ENCODE data around the gene LIPC.

DNA sequence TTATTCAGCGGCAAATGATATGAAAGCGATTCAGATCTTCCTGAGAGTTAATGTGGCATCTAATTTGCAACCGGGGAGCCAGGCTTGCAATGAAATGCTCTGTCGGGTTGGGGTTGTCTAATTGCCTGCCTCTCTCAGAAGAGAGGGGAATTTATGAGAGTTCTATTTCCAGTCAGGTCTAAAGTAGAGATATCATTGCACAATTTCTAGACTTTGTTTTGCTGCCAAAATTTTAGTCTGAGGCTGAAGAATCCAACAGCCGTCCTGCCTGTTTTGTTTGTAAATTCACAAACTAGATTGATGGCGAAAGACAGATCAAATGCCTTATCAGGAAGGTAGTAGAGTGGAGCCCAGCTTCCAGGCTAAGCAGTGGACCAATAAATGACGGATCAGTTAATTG lies 610 bp downstream of the LIPC start:
- TF ChIP-seq, protein P1, sequence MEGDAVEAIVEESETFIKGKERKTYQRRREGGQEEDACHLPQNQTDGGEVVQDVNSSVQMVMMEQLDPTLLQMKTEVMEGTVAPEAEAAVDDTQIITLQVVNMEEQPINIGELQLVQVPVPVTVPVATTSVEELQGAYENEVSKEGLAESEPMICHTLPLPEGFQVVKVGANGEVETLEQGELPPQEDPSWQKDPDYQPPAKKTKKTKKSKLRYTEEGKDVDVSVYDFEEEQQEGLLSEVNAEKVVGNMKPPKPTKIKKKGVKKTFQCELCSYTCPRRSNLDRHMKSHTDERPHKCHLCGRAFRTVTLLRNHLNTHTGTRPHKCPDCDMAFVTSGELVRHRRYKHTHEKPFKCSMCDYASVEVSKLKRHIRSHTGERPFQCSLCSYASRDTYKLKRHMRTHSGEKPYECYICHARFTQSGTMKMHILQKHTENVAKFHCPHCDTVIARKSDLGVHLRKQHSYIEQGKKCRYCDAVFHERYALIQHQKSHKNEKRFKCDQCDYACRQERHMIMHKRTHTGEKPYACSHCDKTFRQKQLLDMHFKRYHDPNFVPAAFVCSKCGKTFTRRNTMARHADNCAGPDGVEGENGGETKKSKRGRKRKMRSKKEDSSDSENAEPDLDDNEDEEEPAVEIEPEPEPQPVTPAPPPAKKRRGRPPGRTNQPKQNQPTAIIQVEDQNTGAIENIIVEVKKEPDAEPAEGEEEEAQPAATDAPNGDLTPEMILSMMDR (IDR thresholded peaks at IDR 0.05) = no peak
- no peak for TF ChIP-seq ZFX (IDR thresholded peaks at IDR 0.05; ENCODE audit: borderline replicate concordance)
